ENCODE results near the gene PKHD1. TPM values are rescaled to one million over a fixed set of nuclear protein-coding genes. Genes with fewer than 3 reads are reported as not detected.
A peak's percentile ranks its signal among the peaks of the same experiment; 100 is the strongest.

Gene PKHD1
- total RNA-seq, 2 donors from 2014 or later = 0.20 TPM

DNA sequence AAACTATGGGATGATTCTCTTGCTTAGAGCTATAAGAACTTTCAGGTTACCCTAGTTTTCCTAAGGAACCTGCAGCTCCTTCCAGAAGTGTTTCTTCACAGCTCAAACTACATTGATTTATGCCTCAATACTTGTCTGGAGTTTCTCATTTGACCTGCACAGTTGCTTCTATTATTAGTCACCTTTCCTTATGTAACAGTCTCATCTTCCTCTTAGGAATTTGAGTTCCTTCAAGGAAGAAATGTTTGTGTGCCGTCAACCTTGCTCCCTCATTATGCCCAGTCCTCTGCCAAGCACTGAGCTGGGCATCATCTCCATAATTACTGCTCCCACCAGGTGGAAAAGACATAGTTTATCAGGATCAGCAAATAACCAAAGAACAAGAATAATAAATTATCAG is 466.4 kb downstream of the PKHD1 start:
- Histone ChIP-seq H3K27ac (ENCODE audit: low read depth, low read length) (no peak overlapping the region), H3K27me3 (ENCODE audit: control insufficient read depth, insufficient read depth, low read length, poor library complexity, severe bottlenecking) (no peaks in the 10 kb centered on the region), H3K36me3 (ENCODE audit: control insufficient read depth, insufficient read depth, low read length) (no peaks in the 10 kb centered on the region), H3K9ac (ENCODE audit: extremely low read depth, low read length, poor library complexity, severe bottlenecking) (no peak overlapping the region), H3K4me3 (ENCODE audit: low read length) (no peak overlapping the region), H3K9me3 (ENCODE audit: control insufficient read depth, low read length) (no peaks in the 10 kb centered on the region), H3K4me1 (ENCODE audit: control insufficient read depth, insufficient read depth, low read length) (no peaks in the 10 kb centered on the region)
- Mint-ChIP-seq H3K36me3 (ENCODE audit: low read depth) (no peaks in the 10 kb centered on the region), H3K9me3 (no peaks in the 10 kb centered on the region), H3K27me3 (ENCODE audit: insufficient read depth) (no peaks in the 10 kb centered on the region), H3K4me3 (no peak overlapping the region), H3K4me1 (peaks cover 4% of the 10 kb centered on the region), H3K27ac (no peak overlapping the region)
- 83 to 100% methylated on average over 1 of the region's 1 CpG for WGBS, 2 experiments (ENCODE audit: insufficient coverage in 1 of 2, insufficient read length in 1 of 2)
- DNase-seq = no peak
- no peak for TF ChIP-seq CTCF (conservative IDR thresholded peaks at IDR 0.05)

- WGBS, 2 experiments (ENCODE audit: insufficient coverage in 1 of 2, insufficient read length in 1 of 2) = 96% methylated on average over 3 to 5 of the region's 6 CpGs
- Histone ChIP-seq H3K27ac (ENCODE audit: low read depth, low read length) (no peak overlapping the region), H3K9ac (ENCODE audit: extremely low read depth, low read length, poor library complexity, severe bottlenecking) (no peak overlapping the region), H3K9me3 (ENCODE audit: control insufficient read depth, low read length) (no peaks in the 10 kb centered on the region), H3K36me3 (ENCODE audit: control insufficient read depth, insufficient read depth, low read length) (no peaks in the 10 kb centered on the region), H3K4me1 (ENCODE audit: control insufficient read depth, insufficient read depth, low read length) (no peaks in the 10 kb centered on the region), H3K4me3 (ENCODE audit: low read length) (no peak overlapping the region), H3K27me3 (ENCODE audit: control insufficient read depth, insufficient read depth, low read length, poor library complexity, severe bottlenecking) (no peaks in the 10 kb centered on the region)
- Mint-ChIP-seq H3K4me1 (peaks cover 4% of the 10 kb centered on the region), H3K27ac (no peak overlapping the region), H3K9me3 (no peaks in the 10 kb centered on the region), H3K36me3 (ENCODE audit: low read depth) (no peaks in the 10 kb centered on the region), H3K4me3 (no peak overlapping the region), H3K27me3 (ENCODE audit: insufficient read depth) (no peaks in the 10 kb centered on the region)
- no peak for TF ChIP-seq CTCF (conservative IDR thresholded peaks at IDR 0.05)
- DNase-seq = no peak
Measured at GRCh38 chr6:51619042-51619799, 468.2 kb downstream of the PKHD1 start.

GRCh38 chr6:51618563-51618962 is 468.9 kb downstream of the PKHD1 start:
- H3K36me3 Mint-ChIP-seq (ENCODE audit: low read depth) = no peaks in the 10 kb centered on the region
- TF ChIP-seq CTCF (conservative IDR thresholded peaks at IDR 0.05) = peak; percentile 75
- Histone ChIP-seq H3K27me3 (ENCODE audit: control insufficient read depth, insufficient read depth, low read length, poor library complexity, severe bottlenecking) (no peaks in the 10 kb centered on the region), H3K9ac (ENCODE audit: extremely low read depth, low read length, poor library complexity, severe bottlenecking) (no peak overlapping the region), H3K36me3 (ENCODE audit: control insufficient read depth, insufficient read depth, low read length) (no peaks in the 10 kb centered on the region), H3K4me1 (ENCODE audit: control insufficient read depth, insufficient read depth, low read length) (no peaks in the 10 kb centered on the region), H3K4me3 (ENCODE audit: low read length) (no peak overlapping the region), H3K9me3 (ENCODE audit: control insufficient read depth, low read length) (no peaks in the 10 kb centered on the region), H3K27ac (ENCODE audit: low read depth, low read length) (no peak overlapping the region)
- no peak for DNase-seq
- peaks cover 4% of the 10 kb centered on the region for H3K4me1 Mint-ChIP-seq
- H3K4me3 Mint-ChIP-seq = no peak overlapping the region
- no peak overlapping the region for H3K27ac Mint-ChIP-seq
- H3K27me3 Mint-ChIP-seq (ENCODE audit: insufficient read depth) = no peaks in the 10 kb centered on the region
- no peaks in the 10 kb centered on the region for H3K9me3 Mint-ChIP-seq
